HPDE6-E6E7 (cell line): ENCODE measurements around the gene DBET.
"Not testable (repeated sequence)": the region's sequence is repeated elsewhere in the genome, so short reads cannot be mapped to it uniquely, and the experiment has no call there.

Experiments used
- DNase-seq: peaks from one replicate; pipeline ENCODE4 v3.0.0; 2011; ENCODE audit warnings: missing footprints; ENCODE audit errors: extremely low spot score

DBET gene

DNA sequence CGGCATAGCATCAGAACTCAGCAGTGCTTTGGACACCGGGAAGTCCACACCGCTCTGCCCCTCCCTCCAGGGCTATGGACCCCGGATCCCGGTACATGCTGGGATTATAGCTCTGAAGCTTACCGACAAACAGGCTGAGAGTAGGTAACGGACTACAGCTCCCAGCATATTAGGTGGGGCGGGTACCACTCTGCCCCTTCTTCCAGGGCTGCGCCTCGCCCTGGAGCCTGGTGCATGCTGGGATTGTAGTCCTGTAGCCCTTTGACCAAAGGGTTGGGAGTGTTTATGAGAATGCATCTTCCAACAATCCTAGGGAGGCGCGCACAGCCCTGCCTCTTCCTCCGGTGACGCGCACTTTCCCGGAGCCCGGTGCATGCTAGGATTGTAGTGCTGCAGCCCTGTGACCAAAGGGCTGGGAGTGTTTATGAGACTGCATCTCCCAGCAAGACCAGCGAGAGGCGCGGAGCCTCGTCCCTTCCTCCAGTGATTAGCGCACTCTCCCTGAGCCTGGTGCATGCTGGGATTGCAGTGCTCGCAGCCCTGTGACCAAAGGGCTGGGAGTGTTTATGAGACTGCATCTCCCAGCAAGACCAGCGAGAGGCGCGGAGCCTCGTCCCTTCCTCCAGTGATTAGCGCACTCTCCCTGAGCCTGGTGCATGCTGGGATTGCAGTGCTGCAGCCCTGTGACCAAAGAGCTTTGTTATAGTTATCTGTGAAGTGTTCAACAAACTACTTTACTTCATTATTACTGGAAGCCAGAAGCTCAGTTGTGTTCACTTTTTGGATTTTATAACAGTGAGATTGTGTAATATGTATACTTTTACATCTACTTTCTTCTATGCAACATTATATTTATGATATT lies 14.7 kb upstream of the DBET start:
- not testable (repeated sequence) for DNase-seq

DNA sequence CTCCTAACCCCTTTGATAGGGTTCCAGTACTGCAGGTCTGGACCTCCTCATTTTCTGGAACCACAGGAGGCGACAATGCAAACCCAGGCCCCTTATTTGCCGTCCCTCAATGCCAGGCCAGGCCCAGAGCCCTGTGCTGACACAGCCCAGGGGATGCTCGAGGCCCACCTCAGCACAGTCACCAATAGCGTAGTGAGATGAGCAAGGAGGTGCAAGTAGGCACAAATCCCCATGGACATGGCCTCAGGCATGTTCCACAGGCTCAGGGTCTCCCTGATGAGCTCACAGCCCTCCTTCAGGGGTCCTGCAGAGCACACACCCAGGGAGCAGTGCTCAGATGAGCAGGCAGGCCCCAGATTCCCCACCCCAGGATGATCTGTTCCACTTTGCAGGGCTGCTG lies 5.3 kb upstream of the DBET start:
- not testable (repeated sequence) for DNase-seq

DNA sequence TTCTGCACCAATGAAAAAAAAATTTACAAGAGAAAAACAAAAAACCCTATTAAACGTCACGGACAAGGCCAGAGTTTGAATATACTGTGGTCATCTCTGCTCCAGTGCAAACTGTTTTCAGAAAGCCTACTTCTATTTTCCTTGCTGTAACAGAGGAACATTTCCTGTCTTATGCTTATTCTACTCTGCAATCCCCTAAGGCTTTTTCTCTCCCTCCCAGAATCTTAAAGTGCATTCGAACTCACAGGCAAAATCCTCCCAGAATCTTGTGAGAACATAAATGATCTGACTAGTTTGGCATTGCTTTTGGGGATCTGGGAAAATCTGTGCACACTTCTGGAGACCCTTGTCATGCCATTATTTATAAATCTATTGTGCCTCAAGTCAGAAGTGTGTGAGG lies 503 bp downstream of the DBET start:
- not testable (repeated sequence) for DNase-seq

DNA sequence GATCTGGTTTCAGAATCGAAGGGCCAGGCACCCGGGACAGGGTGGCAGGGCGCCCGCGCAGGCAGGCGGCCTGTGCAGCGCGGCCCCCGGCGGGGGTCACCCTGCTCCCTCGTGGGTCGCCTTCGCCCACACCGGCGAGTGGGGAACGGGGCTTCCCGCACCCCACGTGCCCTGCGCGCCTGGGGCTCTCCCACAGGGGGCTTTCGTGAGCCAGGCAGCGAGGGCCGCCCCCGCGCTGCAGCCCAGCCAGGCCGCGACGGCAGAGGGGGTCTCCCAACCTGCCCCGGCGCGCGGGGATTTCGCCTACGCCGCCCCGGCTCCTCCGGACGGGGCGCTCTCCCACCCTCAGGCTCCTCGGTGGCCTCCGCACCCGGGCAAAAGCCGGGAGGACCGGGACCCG lies 4.0 kb downstream of the DBET start:
- not testable (repeated sequence) for DNase-seq

DNA sequence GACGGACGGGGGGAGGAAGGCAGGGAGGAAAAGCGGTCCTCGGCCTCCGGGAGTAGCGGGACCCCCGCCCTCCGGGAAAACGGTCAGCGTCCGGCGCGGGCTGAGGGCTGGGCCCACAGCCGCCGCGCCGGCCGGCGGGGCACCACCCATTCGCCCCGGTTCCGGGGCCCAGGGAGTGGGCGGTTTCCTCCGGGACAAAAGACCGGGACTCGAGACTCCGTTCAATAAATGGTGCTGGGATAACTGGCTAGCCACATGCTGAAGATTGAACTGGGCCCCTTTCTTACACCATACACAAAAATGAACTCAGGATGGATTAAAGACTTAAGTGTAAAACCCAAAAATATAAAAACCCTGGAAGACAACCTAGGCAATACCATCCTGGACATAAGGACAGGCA lies 28.8 kb downstream of the DBET start:
- DNase-seq, result not testable (repeated sequence)

DNA sequence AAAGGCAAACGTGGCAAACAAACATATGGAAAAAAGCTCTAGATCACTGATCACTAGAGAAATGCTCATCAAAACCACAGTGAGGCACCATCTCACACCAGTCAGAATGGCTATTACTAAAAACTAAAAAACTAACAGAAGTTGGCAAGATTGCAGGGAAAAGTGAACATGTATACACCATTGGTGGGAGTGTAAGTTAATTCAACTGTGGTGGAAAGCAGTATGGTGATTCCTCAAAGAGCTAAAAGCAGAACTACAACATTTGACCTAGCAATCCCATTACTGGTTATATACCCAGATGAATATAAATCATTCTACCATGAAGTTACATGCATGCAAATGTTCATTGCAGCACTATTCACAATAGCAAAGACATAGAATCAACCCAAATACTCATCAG lies 29.7 kb downstream of the DBET start:
- not testable (repeated sequence) for DNase-seq

DNA sequence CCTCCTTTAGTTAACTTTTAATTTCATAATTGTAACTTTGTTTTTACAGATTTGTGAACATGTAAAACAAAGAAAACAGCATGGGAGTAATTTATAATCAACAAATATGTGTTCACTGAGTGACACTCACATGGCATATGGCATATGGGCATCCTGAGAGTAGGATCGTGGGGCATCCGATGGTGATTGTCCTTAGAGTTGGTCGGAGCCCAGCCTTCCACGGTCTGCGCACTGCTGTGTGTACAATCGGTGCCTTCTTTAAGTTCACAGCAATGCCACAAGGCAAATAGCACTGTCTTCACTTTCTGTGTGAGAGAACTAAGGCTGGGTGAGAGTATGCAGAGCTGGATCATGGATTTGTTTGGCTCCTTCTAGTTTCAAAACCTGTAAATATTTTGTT lies 31.0 kb downstream of the DBET start:
- DNase-seq, result not testable (repeated sequence)

DNA sequence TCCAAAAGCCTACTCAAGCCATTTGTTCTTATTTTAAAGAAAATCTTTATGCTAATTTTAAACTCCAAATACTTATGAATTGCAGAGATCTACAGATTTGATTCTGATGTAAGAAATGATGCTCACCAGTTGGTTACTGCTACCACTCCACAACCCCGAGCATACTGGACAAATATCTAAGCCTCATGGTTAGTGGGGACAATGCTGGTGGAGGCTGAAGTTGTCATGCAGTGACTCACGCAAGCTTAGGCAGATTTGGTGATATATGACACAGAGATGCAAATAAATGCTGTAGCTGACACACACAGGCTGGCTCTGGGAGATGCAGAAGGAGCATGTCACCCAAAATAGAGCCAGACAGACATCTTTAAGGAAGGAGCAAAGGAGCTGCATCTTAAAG lies 35.3 kb downstream of the DBET start:
- not testable (repeated sequence) for DNase-seq

DNA sequence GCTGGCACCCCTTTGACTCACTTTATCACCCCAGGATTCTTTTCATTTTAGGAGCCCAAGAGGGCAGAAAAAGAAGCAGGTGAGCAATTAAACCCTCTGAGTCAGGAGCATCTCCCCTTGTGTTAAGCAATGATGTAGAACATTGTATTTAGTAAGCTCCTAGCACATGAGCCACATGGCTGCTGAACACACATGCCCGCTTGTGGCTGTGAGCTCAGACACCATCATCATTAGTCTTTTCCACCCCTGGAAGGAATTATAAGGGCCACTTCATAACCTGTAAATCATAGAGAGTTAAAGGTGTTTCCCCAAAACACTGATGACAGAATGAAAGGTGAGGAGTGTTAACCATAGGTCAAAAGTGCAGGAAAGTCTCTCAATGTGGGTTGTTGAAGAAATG lies 37.2 kb downstream of the DBET start:
- not testable (repeated sequence) for DNase-seq

DNA sequence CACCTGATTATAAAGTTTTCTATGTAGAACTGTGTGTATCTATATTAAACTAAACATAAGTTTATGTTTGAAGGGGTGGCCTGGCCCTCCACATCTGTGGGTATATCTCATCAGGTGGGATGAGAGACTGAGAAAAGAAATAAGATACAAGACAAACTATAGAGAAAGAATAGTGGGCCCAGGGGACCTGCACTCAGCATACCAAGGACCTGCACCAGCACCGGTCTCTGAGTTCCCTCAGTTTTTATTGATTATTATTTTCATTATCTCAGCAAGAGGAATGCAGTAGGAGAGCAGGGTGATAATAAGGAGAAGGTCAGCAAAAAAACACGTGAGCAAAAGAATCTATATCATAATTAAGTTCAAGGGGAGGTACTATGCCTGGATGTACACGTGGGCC lies 41.9 kb downstream of the DBET start:
- DNase-seq, result not testable (repeated sequence)

DNA sequence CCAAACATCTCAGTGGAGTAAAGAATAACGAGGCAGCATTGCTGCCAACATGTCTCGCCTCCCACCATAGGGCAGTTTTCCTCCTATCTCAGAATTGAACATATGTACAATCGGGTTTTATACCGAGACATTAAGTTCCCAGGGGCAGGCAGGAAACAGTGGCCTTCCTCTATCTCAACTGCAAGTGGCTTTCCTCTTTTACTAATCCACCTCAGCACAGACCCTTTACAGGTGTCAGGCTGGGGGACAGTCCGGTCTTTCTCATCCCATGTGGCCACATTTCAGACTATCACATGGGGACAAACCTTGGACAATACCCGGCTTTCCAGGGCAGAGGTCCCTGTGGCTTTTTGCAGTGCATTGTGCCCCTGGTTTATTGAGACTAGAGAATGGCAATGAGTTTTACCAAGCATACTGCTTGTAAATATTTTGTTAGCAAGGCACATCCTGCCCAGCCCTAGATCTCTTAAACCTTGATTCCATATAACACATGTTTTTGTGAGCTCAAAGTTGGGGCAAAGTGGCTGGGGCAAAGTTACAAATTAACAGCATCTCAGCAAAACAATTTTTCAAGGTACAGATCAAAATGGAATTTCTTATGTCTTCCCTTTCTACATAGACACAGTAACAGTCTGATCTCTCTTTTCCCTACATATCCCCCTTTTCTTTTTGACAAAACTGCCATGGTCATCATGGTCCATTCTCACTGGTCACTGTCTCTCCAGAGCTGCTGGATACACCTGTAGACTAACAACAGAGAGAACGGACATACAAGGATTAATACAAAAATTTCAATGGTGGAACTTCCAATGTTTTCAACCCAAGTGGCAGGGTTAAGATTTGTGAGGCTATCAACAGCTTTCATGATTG lies 42.5 kb downstream of the DBET start:
- DNase-seq, result not testable (repeated sequence)

DNA sequence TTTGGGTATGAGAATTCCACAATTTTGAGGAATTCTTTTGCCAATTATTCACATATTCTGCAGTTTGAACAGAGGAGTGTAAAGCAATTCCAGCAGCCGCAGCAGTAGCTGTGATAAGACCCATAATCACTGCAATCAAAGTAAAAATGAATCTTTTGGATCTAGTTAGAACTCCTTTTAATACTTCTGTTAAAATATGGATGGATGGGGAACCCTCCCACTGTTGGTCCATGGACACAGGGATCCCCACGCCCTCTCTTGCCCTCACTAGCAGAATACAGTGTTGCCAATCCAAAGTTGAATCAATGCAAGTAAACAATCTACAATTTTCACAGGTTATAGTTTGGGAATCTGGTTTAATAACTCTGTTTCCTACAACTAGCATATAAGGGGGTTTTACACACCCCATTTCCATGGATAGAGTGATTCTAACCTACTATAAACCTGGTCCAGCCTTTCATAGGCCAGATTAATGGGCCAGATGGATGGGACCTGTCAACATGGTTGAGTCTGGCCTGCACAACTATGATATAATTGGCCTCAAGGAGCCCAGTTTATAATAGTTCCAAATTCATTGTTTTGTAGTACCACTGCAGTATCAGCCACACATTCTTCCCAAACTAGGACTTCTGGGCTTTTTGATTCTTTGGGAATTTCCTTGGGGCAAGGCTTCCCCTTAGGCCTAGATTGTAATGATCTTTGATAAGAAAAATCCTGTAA lies 43.6 kb downstream of the DBET start:
- not testable (repeated sequence) for DNase-seq

DNA sequence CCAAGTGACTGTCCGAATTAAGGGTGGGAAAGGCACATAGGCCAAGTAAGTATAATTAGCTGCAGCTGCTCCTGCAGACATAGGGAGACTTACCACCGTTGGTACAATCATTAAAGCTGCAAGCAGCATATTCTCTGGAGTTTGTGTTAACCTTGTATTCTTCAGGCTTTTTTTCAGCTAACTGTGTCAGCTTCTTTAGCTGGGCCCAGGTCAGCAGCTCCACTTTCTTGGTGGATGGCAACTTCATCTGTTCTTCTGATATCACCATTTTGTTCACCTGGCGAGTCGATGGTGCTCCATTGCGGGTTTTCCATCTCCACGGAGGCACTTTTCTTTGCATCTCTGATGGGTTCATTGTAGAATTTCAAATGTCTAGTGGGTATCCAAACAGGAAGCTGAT lies 44.5 kb downstream of the DBET start:
- DNase-seq, result not testable (repeated sequence)

DNA sequence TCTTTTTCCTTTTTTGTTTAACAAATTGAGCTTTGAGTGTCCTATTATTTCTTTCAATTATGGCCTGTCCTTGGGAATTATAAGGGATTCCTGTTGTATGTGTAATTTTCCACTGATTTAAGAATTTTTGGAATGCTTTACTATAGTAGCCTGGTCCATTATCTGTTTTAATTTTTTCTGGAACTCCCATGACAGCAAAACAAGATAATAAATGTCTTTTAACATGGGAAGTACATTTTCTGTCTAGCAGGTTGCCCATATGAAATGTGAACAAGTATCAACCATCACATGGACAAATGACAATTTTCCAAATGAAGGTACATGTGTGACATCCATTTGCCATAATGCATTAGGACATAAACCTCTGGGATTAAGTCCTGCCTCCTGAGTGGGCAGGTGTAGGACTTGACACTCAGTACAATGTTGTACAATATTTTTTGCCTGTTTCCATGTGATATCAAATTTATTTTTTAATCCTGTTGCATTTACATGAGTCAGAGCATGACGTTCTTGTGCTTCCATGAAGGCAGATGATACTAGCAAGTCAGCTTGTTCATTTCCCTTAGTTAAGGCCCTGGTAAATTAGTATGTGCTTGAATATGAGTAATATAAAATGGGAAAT lies 45.2 kb downstream of the DBET start:
- DNase-seq, result not testable (repeated sequence)

DNA sequence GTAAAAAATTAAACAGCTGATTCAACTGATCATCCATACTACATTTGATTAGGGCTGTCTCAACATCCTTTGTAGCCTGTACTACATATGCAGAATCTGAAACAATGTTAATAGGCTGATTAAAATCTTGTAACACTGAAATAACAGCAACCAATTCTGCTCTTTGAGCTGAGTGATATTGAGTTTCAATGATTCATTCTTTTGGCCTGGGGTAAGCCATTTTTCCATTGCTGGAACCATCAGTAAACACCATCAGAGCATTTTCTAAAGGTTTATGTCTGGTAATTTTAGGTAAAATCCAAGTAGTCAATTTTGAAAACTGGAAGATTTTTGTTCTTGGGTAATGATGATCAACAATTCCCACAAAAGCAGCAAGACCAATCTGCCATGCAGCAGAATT lies 45.7 kb downstream of the DBET start:
- not testable (repeated sequence) for DNase-seq

DNA sequence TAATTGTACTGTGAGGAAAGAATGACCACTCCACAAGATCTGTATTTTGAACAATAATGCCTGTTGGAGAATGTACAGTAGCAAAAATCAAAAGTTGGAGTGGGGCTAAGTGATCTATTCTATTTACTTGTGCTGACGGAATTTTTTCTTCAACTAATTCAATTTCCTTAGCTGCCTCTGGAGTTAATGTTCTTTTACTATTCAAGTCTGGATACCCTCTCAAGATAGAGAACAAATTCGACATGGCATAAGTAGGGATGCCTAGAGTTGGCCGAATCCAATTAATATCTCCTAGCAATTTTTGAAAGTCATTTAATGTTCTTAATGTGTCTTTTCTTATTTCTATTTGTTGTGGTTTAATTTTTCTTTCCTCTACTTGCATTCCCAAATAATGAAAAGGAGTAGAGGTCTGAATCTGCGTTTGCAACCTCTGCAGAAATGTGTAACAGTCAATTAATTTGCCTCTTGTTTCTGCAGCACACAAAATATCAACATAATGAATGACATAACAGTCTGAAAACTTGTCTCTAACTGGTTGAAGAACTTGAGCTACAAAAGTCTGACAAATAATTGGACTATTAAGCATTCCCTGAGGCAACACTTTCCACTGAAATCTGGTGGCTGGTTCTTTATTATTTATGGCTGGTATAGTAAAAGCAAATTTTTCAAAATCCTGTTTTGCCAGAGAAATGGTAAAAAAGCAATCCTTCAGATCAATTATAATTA lies 46.4 kb downstream of the DBET start:
- not testable (repeated sequence) for DNase-seq

DNA sequence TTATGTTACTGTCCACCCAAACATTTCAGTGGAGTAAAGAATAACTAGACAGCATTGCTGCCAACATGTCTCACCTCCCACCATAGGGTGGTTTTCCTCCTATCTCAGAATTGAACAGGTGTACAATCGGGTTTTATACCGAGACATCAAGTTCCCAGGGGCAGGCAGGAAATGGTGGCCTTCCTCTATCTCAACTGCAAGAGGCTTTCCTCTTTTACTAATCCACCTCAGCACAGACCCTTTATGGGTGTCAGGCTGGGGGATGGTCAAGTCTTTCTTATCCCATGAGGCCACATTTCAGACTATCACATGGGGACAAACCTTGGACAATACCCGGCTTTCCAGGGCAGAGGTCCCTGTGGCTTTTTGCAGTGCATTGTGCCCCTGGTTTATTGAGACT lies 48.6 kb downstream of the DBET start:
- DNase-seq, result not testable (repeated sequence)

DNA sequence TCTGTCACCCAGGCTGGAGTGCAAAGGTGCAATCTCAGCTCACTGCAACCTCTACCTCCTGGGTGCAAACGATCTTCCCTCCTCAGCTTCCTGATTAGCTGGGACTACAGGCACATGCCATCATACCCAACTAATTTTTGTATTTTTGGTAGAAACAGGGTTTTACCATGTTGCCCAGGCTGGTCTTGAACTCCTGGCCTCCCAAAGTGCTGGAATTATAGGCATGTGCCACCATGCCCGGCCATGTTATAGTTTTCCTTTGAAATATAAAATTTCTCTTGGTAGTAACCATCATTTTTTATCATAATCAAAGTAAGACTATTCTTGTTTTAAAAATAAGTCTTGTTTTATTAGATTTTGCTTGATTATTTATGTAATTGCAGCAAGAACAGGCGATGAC lies 50.7 kb downstream of the DBET start:
- DNase-seq, result not testable (repeated sequence)
